Stimulated activated CD8-positive, alpha-beta memory T cell treated with anti-CD3 and anti-CD28 coated beads, Interleukin-7, amount 100 ng/mL, for 24 hours (primary cell): ENCODE data around the gene ASAP3.

Experiments used
- DNase-seq: peaks from one replicate; pipeline ENCODE4 v3.0.0-alpha.2; 2020; ENCODE audit warnings: low read depth

ASAP3 gene

GRCh38 chr1:23448846-23449245 lies 35.1 kb downstream of the ASAP3 start:
- no peak for DNase-seq

GRCh38 chr1:23446661-23447310 lies 37.2 kb downstream of the ASAP3 start:
- no peak for DNase-seq

GRCh38 chr1:23444596-23445390 lies 39.2 kb downstream of the ASAP3 start:
- no peak for DNase-seq

- no peak for DNase-seq
Observed at GRCh38 chr1:23444104-23444533, 39.9 kb downstream of the ASAP3 start.

GRCh38 chr1:23442751-23443150 lies 41.2 kb downstream of the ASAP3 start:
- DNase-seq: no peak

GRCh38 chr1:23441446-23442148 lies 42.4 kb downstream of the ASAP3 start:
- DNase-seq: no peak

GRCh38 chr1:23438545-23438944 lies 45.4 kb downstream of the ASAP3 start:
- DNase-seq: no peak

- DNase-seq: no peak
Observed at GRCh38 chr1:23437355-23437664, 46.7 kb downstream of the ASAP3 start.

GRCh38 chr1:23436520-23437354 lies 47.2 kb downstream of the ASAP3 start:
- no peak for DNase-seq

- no peak for DNase-seq
Observed at GRCh38 chr1:23434260-23434775, 49.7 kb downstream of the ASAP3 start.

GRCh38 chr1:23433122-23433521 lies 50.9 kb downstream of the ASAP3 start:
- no peak for DNase-seq

GRCh38 chr1:23431431-23431830 lies 52.5 kb downstream of the ASAP3 start:
- DNase-seq: no peak

GRCh38 chr1:23430803-23431202 lies 53.2 kb downstream of the ASAP3 start:
- DNase-seq: no peak

- no peak for DNase-seq
Observed at GRCh38 chr1:23428136-23428905, 55.7 kb downstream of the ASAP3 start.

GRCh38 chr1:23427550-23427949 lies 56.4 kb downstream of the ASAP3 start:
- no peak for DNase-seq

GRCh38 chr1:23426828-23427227 lies 57.2 kb downstream of the ASAP3 start:
- DNase-seq: no peak

GRCh38 chr1:23425193-23425494 lies 58.8 kb downstream of the ASAP3 start:
- DNase-seq: no peak

GRCh38 chr1:23424293-23425192 lies 59.4 kb downstream of the ASAP3 start, which contains the start of gene TCEA3:
TSS of gene TCEA3 (minus strand) at chr1:23424748. CDS start at chr1:23424633, 115 bp downstream.
- DNase-seq: no peak

GRCh38 chr1:23423415-23424292 lies 60.3 kb downstream of the ASAP3 start:
- DNase-seq: no peak
